ENCODE measurements around the gene IZUMO2.

Gene IZUMO2

GRCh38 chr19:50202962-50203280 lies 39.8 kb upstream of the IZUMO2 start:
- Histone ChIP-seq H3K36me3 (ENCODE audit: control insufficient read depth in 1 of 2, insufficient read depth in 2 of 2, low read length in 2 of 2) (peaks cover 0 to 4% of the 10 kb centered on the region in 2 donors), H3K4me3 (ENCODE audit: low read depth in 1 of 2, low read length in 2 of 2) (peak overlapping the region in 1 of 2 donors; percentile 41), H3K9ac (ENCODE audit: low read depth in 1 of 2, low read length in 2 of 2) (peak overlapping the region in 1 of 2 donors; percentile 51), H3K9me3 (ENCODE audit: control insufficient read depth in 1 of 2, low read length in 2 of 2) (no peaks in the 10 kb centered on the region), H3K27me3 (ENCODE audit: control insufficient read depth in 1 of 2, insufficient read depth in 2 of 2, low read length in 2 of 2) (peaks cover 0 to 6% of the 10 kb centered on the region in 2 donors), H3K27ac (ENCODE audit: low read depth, low read length) (peak overlapping the region; percentile 65), H3K4me1 (ENCODE audit: control insufficient read depth in 1 of 2, insufficient read depth in 2 of 2, low read length in 2 of 2) (peaks cover 20 to 27% of the 10 kb centered on the region in 2 donors)

GRCh38 chr19:50202386-50202785 lies 39.3 kb upstream of the IZUMO2 start:
- Histone ChIP-seq H3K9ac (ENCODE audit: low read depth in 1 of 2, low read length in 2 of 2) (no peak overlapping the region), H3K4me1 (ENCODE audit: control insufficient read depth in 1 of 2, insufficient read depth in 2 of 2, low read length in 2 of 2) (peaks cover 16 to 22% of the 10 kb centered on the region in 2 donors), H3K36me3 (ENCODE audit: control insufficient read depth in 1 of 2, insufficient read depth in 2 of 2, low read length in 2 of 2) (peaks cover 0 to 4% of the 10 kb centered on the region in 2 donors), H3K9me3 (ENCODE audit: control insufficient read depth in 1 of 2, low read length in 2 of 2) (no peaks in the 10 kb centered on the region), H3K27me3 (ENCODE audit: control insufficient read depth in 1 of 2, insufficient read depth in 2 of 2, low read length in 2 of 2) (peaks cover 0 to 6% of the 10 kb centered on the region in 2 donors), H3K4me3 (ENCODE audit: low read depth in 1 of 2, low read length in 2 of 2) (peak overlapping the region in 1 of 2 donors; percentile 41), H3K27ac (ENCODE audit: low read depth, low read length) (no peak overlapping the region)

DNA sequence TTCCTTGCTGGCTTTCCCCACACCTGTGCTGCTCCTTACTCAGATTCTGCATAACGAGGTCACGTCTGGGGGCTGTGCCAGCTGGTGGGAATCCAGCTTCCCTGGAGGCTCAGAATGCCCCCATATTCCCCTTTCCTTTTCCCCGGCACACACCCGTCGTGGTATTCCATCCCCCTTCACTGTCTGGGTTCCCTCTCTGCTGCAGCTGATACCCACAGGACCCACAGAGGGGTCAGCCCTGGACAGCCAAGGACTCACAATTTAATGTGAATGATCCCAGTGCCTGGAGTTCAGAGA lies 36.1 kb upstream of the IZUMO2 start:
- no peak overlapping the region for H3K9ac ChIP-seq (ENCODE audit: low read depth in 1 of 2, low read length in 2 of 2)

GRCh38 chr19:50198431-50199258 lies 35.6 kb upstream of the IZUMO2 start:
- Histone ChIP-seq H3K9me3 (ENCODE audit: control insufficient read depth in 1 of 2, low read length in 2 of 2) (no peaks in the 10 kb centered on the region), H3K27ac (ENCODE audit: low read depth, low read length) (no peak overlapping the region), H3K9ac (ENCODE audit: low read depth in 1 of 2, low read length in 2 of 2) (no peak overlapping the region), H3K4me3 (ENCODE audit: low read depth in 1 of 2, low read length in 2 of 2) (no peak overlapping the region), H3K36me3 (ENCODE audit: control insufficient read depth in 1 of 2, insufficient read depth in 2 of 2, low read length in 2 of 2) (peaks cover 4 to 8% of the 10 kb centered on the region in 2 donors), H3K4me1 (ENCODE audit: control insufficient read depth in 1 of 2, insufficient read depth in 2 of 2, low read length in 2 of 2) (peaks cover 6 to 15% of the 10 kb centered on the region in 2 donors), H3K27me3 (ENCODE audit: control insufficient read depth in 1 of 2, insufficient read depth in 2 of 2, low read length in 2 of 2) (peaks cover 0 to 3% of the 10 kb centered on the region in 2 donors)

More for the DNA sequence above, 36.1 kb upstream of the IZUMO2 start:
- Histone ChIP-seq H3K27ac (ENCODE audit: low read depth, low read length) (no peak overlapping the region), H3K36me3 (ENCODE audit: control insufficient read depth in 1 of 2, insufficient read depth in 2 of 2, low read length in 2 of 2) (peaks cover 2 to 8% of the 10 kb centered on the region in 2 donors), H3K4me1 (ENCODE audit: control insufficient read depth in 1 of 2, insufficient read depth in 2 of 2, low read length in 2 of 2) (peaks cover 8 to 17% of the 10 kb centered on the region in 2 donors), H3K27me3 (ENCODE audit: control insufficient read depth in 1 of 2, insufficient read depth in 2 of 2, low read length in 2 of 2) (peaks cover 0 to 5% of the 10 kb centered on the region in 2 donors), H3K4me3 (ENCODE audit: low read depth in 1 of 2, low read length in 2 of 2) (no peak overlapping the region), H3K9me3 (ENCODE audit: control insufficient read depth in 1 of 2, low read length in 2 of 2) (no peaks in the 10 kb centered on the region)

DNA sequence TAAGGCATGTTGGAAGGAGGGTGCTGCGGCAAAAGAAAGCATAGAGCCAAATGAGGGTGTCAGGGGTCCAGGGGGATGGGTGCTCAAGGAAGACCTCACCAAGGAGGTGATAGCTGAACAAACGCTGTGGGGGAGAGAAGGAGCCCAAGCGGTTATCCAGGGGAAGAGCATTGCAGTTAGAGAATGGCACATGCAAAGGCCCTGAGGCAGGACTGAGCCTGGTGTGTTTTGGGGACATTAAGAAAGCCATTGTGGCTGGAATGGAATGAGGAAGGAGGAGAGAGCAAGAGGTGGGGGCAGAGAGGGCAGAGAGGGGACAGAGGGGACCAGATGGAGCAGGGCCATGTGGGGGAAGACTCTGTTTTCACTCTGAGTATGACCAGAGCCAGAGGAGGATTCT lies 34.3 kb upstream of the IZUMO2 start:
- H3K36me3 ChIP-seq (ENCODE audit: control insufficient read depth in 1 of 2, insufficient read depth in 2 of 2, low read length in 2 of 2): peaks cover 4 to 13% of the 10 kb centered on the region in 2 donors
- no peak overlapping the region for H3K27ac ChIP-seq (ENCODE audit: low read depth, low read length)
- peaks cover 0 to 8% of the 10 kb centered on the region in 2 donors for H3K4me1 ChIP-seq (ENCODE audit: control insufficient read depth in 1 of 2, insufficient read depth in 2 of 2, low read length in 2 of 2)
- no peak overlapping the region for H3K9ac ChIP-seq (ENCODE audit: low read depth in 1 of 2, low read length in 2 of 2)
- H3K9me3 ChIP-seq (ENCODE audit: control insufficient read depth in 1 of 2, low read length in 2 of 2): no peaks in the 10 kb centered on the region
- no peaks in the 10 kb centered on the region for H3K27me3 ChIP-seq (ENCODE audit: control insufficient read depth in 1 of 2, insufficient read depth in 2 of 2, low read length in 2 of 2)
- no peak overlapping the region for H3K4me3 ChIP-seq (ENCODE audit: low read depth in 1 of 2, low read length in 2 of 2)

GRCh38 chr19:50196322-50196932 lies 33.3 kb upstream of the IZUMO2 start:
- Histone ChIP-seq H3K4me1 (ENCODE audit: control insufficient read depth in 1 of 2, insufficient read depth in 2 of 2, low read length in 2 of 2) (peaks cover 5 to 8% of the 10 kb centered on the region in 2 donors), H3K36me3 (ENCODE audit: control insufficient read depth in 1 of 2, insufficient read depth in 2 of 2, low read length in 2 of 2) (peaks cover 4 to 13% of the 10 kb centered on the region in 2 donors), H3K9ac (ENCODE audit: low read depth in 1 of 2, low read length in 2 of 2) (no peak overlapping the region), H3K4me3 (ENCODE audit: low read depth in 1 of 2, low read length in 2 of 2) (no peak overlapping the region), H3K27ac (ENCODE audit: low read depth, low read length) (no peak overlapping the region), H3K27me3 (ENCODE audit: control insufficient read depth in 1 of 2, insufficient read depth in 2 of 2, low read length in 2 of 2) (no peaks in the 10 kb centered on the region), H3K9me3 (ENCODE audit: control insufficient read depth in 1 of 2, low read length in 2 of 2) (no peaks in the 10 kb centered on the region)

GRCh38 chr19:50195224-50195623 lies 32.1 kb upstream of the IZUMO2 start:
- no peak overlapping the region for H3K4me3 ChIP-seq (ENCODE audit: low read depth in 1 of 2, low read length in 2 of 2)
- H3K9me3 ChIP-seq (ENCODE audit: control insufficient read depth in 1 of 2, low read length in 2 of 2): no peaks in the 10 kb centered on the region
- peaks cover 4 to 13% of the 10 kb centered on the region in 2 donors for H3K36me3 ChIP-seq (ENCODE audit: control insufficient read depth in 1 of 2, insufficient read depth in 2 of 2, low read length in 2 of 2)
- H3K27ac ChIP-seq (ENCODE audit: low read depth, low read length): no peak overlapping the region
- peaks cover 8 to 13% of the 10 kb centered on the region in 2 donors for H3K4me1 ChIP-seq (ENCODE audit: control insufficient read depth in 1 of 2, insufficient read depth in 2 of 2, low read length in 2 of 2)
- H3K9ac ChIP-seq (ENCODE audit: low read depth in 1 of 2, low read length in 2 of 2): no peak overlapping the region
- H3K27me3 ChIP-seq (ENCODE audit: control insufficient read depth in 1 of 2, insufficient read depth in 2 of 2, low read length in 2 of 2): no peaks in the 10 kb centered on the region

- Histone ChIP-seq H3K9me3 (ENCODE audit: control insufficient read depth in 1 of 2, low read length in 2 of 2) (no peaks in the 10 kb centered on the region), H3K9ac (ENCODE audit: low read depth in 1 of 2, low read length in 2 of 2) (no peak overlapping the region), H3K4me3 (ENCODE audit: low read depth in 1 of 2, low read length in 2 of 2) (no peak overlapping the region), H3K4me1 (ENCODE audit: control insufficient read depth in 1 of 2, insufficient read depth in 2 of 2, low read length in 2 of 2) (peaks cover 8% of the 10 kb centered on the region in 2 donors), H3K36me3 (ENCODE audit: control insufficient read depth in 1 of 2, insufficient read depth in 2 of 2, low read length in 2 of 2) (peaks cover 4 to 8% of the 10 kb centered on the region in 2 donors), H3K27ac (ENCODE audit: low read depth, low read length) (no peak overlapping the region), H3K27me3 (ENCODE audit: control insufficient read depth in 1 of 2, insufficient read depth in 2 of 2, low read length in 2 of 2) (no peaks in the 10 kb centered on the region)
These were observed 29.6 kb upstream of the IZUMO2 start for GRCh38 chr19:50192463-50193211.

DNA sequence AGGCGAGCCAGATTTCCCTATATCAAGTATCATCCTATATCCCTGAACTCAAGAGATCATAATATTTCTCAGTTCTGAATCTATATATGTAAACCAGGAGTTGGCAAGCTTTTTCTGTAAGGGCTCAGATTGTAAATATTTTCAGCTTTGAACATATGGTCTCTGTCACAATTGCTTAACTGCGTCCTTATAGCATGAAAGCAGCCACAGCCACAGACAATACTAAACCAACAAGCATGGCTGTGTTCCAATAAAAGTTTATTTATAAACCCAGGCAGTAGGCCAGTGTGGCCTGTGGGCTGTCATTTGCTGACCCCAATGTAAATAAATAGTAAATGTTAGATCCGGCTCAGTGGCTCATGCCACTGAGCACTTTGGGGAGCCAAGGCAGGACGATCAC lies 28.1 kb upstream of the IZUMO2 start:
- peaks cover 4 to 8% of the 10 kb centered on the region in 2 donors for H3K36me3 ChIP-seq (ENCODE audit: control insufficient read depth in 1 of 2, insufficient read depth in 2 of 2, low read length in 2 of 2)
- no peaks in the 10 kb centered on the region for H3K9me3 ChIP-seq (ENCODE audit: control insufficient read depth in 1 of 2, low read length in 2 of 2)
- H3K4me1 ChIP-seq (ENCODE audit: control insufficient read depth in 1 of 2, insufficient read depth in 2 of 2, low read length in 2 of 2): peaks cover 8% of the 10 kb centered on the region in 2 donors
- peak overlapping the region; percentile 66 for H3K27ac ChIP-seq (ENCODE audit: low read depth, low read length)
- H3K4me3 ChIP-seq (ENCODE audit: low read depth in 1 of 2, low read length in 2 of 2): peak overlapping the region in 1 of 2 donors; percentile 48
- peak overlapping the region; percentile 39 to 45 for H3K9ac ChIP-seq (ENCODE audit: low read depth in 1 of 2, low read length in 2 of 2)
- H3K27me3 ChIP-seq (ENCODE audit: control insufficient read depth in 1 of 2, insufficient read depth in 2 of 2, low read length in 2 of 2): no peaks in the 10 kb centered on the region

DNA sequence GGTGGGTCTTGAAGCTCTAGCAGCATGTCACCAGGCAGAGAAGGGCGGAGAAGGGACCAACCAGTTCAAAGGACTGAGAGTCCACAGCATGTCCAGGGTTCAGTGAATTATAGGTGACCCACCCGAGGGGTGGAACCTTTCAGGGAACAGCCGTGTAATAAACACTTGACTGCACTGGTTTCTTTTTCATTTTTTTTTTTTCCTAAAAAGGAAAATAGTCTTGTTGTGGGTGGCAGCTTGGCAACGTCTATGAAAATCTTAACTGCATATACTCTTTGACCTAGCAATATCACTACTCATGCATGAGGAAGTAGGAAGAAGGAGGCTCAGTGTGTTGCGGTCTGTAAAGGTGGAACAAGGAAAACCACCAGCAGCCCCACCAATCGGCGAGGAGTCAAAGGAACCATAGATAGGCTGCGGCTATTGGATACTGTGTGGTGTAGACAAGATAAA lies 27.4 kb upstream of the IZUMO2 start:
- H3K4me3 ChIP-seq (ENCODE audit: low read depth in 1 of 2, low read length in 2 of 2): peak overlapping the region; percentile 61 to 78
- no peaks in the 10 kb centered on the region for H3K27me3 ChIP-seq (ENCODE audit: control insufficient read depth in 1 of 2, insufficient read depth in 2 of 2, low read length in 2 of 2)
- peaks cover 8% of the 10 kb centered on the region in 2 donors for H3K4me1 ChIP-seq (ENCODE audit: control insufficient read depth in 1 of 2, insufficient read depth in 2 of 2, low read length in 2 of 2)
- peak overlapping the region; percentile 53 to 85 for H3K9ac ChIP-seq (ENCODE audit: low read depth in 1 of 2, low read length in 2 of 2)
- peak overlapping the region; percentile 88 for H3K27ac ChIP-seq (ENCODE audit: low read depth, low read length)
- no peaks in the 10 kb centered on the region for H3K9me3 ChIP-seq (ENCODE audit: control insufficient read depth in 1 of 2, low read length in 2 of 2)
- H3K36me3 ChIP-seq (ENCODE audit: control insufficient read depth in 1 of 2, insufficient read depth in 2 of 2, low read length in 2 of 2): peaks cover 4% of the 10 kb centered on the region in 2 donors

All from duodenal mucosa (tissue), 2 donors.